C4-2B (cell line): Measurements from ENCODE around the gene MBNL1.

ENCODE experiments used
- ZFX ChIP-seq: fragments of 450-650 bp; IDR thresholded peaks from 2 replicates; pipeline ENCODE4 v1.6.1; 2017
- TF ChIP-seq, protein P1 (sequence below): fragments of 450-650 bp; conservative IDR thresholded peaks from 2 replicates; pipeline ENCODE4 v1.5.1; 2017; ENCODE audit warnings: mild to moderate bottlenecking

DNA sequence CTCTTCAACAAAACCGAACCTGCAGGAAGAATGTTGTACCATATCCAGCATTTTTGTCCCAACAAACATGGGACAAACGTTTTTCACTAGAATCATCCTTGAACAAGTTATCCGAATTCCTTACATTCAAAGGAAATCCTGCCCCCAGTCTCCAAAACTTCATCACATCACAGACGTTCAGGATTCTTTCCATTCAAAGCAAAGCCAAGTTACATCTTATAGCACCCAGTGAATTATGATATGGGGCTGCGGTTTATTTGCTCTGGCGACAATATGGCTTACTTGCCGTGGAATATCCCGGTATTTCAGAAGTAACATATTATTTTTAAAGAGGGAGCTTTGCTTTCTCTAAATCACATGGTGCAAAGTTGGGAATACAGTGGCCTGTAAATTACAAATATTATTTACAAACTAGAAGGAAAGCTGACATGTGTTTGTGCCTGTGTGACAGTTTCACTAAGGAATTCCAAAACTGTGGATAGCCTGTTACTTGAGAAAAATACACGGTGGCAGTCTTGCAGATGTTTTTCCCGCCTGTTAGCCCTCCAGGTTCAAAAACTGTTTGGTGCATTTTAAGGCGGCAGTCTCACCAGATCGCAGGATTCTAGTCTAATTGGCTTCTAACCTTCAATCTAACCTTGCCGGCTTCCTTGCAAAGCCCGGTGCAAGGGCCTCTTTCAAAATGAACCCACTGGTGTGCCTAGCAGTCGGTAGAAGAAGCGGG, 736 bp upstream of the MBNL1 start:
- TF ChIP-seq, protein P1, sequence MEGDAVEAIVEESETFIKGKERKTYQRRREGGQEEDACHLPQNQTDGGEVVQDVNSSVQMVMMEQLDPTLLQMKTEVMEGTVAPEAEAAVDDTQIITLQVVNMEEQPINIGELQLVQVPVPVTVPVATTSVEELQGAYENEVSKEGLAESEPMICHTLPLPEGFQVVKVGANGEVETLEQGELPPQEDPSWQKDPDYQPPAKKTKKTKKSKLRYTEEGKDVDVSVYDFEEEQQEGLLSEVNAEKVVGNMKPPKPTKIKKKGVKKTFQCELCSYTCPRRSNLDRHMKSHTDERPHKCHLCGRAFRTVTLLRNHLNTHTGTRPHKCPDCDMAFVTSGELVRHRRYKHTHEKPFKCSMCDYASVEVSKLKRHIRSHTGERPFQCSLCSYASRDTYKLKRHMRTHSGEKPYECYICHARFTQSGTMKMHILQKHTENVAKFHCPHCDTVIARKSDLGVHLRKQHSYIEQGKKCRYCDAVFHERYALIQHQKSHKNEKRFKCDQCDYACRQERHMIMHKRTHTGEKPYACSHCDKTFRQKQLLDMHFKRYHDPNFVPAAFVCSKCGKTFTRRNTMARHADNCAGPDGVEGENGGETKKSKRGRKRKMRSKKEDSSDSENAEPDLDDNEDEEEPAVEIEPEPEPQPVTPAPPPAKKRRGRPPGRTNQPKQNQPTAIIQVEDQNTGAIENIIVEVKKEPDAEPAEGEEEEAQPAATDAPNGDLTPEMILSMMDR, result no peak
- TF ChIP-seq ZFX, result no peak
